Subcutaneous preadipocyte (primary cell): Measurements from ENCODE around the gene PLD3. TPM values are rescaled to one million over a fixed set of nuclear protein-coding genes. Genes with fewer than 3 reads are reported as not detected.

ENCODE experiments used
- small RNA-seq: library from RNA; depleted of rRNA; stranded (forward); fragments of <200 nt; gene quantifications from one replicate; pipeline ENCODE3, GENCODE V24; 2012
- total RNA-seq: library from RNA; depleted of rRNA; stranded (reverse); fragments of >200 nt; gene quantifications from 2 replicates; pipeline ENCODE4 v1.2.3, GENCODE V29; 2012

Gene PLD3
- total RNA-seq: 105 and 167 TPM in 2 replicates

GRCh38 chr19:40348125-40348913, at the start of gene PLD3, which contains the start of gene C19orf47:
Gene PLD3 (plus strand): TSS chr19:40348695. CDS start chr19:40366484, 17,789 bp downstream.
Gene C19orf47 (minus strand): TSS chr19:40348397. CDS start chr19:40341857, 6,540 bp downstream.

GRCh38 chr19:40390084-40390742, 41.7 kb downstream of the PLD3 start, which contains the start of gene HIPK4:
Gene HIPK4 (minus strand): TSS chr19:40390181. CDS start chr19:40389902, 279 bp downstream.

GRCh38 chr19:40413291-40413845, 64.9 kb downstream of the PLD3 start, which contains the start of gene PRX:
Gene PRX (minus strand): TSS chr19:40413378. CDS start chr19:40407932, 5,446 bp downstream.

GRCh38 chr19:40425450-40426287, 77.2 kb downstream of the PLD3 start, which contains the start of gene SERTAD1:
Gene SERTAD1 (minus strand): TSS chr19:40425992. CDS start chr19:40423546, 2,446 bp downstream.

Small RNA genes within 50 kb of the gene (small RNA-seq; reads per million reads assigned to genes)
- not detected for gene MIR6796
- gene RF00019: not detected
- gene RNU6-945P: not detected

Other genes with a start within 250 kb of the PLD3 start
- 4.8 and 9.0 TPM in 2 replicates for gene MAP3K10, start 157.3 kb upstream of the PLD3 start, total RNA-seq
- not detected in 2 replicates for gene TTC9B, start 130.3 kb upstream of the PLD3 start, total RNA-seq
- gene CCNP, start 122.0 kb upstream of the PLD3 start, total RNA-seq: 0.20 TPM in 1 of 2 replicates, not detected in the other
- 116 and 143 TPM in 2 replicates for gene AKT2, start 63.4 kb upstream of the PLD3 start, total RNA-seq
- 4.8 and 8.6 TPM in 2 replicates for gene C19orf47, start 298 bp upstream of the PLD3 start, total RNA-seq
- gene HIPK4, start 41.5 kb downstream of the PLD3 start, total RNA-seq: under 0.01 and 0.20 TPM in 2 replicates
- gene PRX, start 64.7 kb downstream of the PLD3 start, total RNA-seq: 0.98 and 1.5 TPM in 2 replicates
- gene SERTAD1, start 77.3 kb downstream of the PLD3 start, total RNA-seq: 13.3 and 14.0 TPM in 2 replicates
- 16.2 and 20.1 TPM in 2 replicates for gene SERTAD3, start 95.6 kb downstream of the PLD3 start, total RNA-seq
- gene BLVRB, start 117.0 kb downstream of the PLD3 start, total RNA-seq: 52.8 and 101 TPM in 2 replicates
- 0.37 and 0.39 TPM in 2 replicates for gene SPTBN4, start 118.3 kb downstream of the PLD3 start, total RNA-seq
- 15.1 and 23.1 TPM in 2 replicates for gene SHKBP1, start 228.2 kb downstream of the PLD3 start, total RNA-seq